HG03159 (cell line): ENCODE measurements around the gene ALDH1L1.

Experiments
- ATAC-seq: cut with Tn5 transposase; IDR thresholded peaks from one replicate; pipeline ENCODE4 v1.9.1; 2021; ENCODE audit warnings: mild to moderate bottlenecking, moderate library complexity; ENCODE audit not compliant: unreplicated experiment

The ALDH1L1 gene

DNA sequence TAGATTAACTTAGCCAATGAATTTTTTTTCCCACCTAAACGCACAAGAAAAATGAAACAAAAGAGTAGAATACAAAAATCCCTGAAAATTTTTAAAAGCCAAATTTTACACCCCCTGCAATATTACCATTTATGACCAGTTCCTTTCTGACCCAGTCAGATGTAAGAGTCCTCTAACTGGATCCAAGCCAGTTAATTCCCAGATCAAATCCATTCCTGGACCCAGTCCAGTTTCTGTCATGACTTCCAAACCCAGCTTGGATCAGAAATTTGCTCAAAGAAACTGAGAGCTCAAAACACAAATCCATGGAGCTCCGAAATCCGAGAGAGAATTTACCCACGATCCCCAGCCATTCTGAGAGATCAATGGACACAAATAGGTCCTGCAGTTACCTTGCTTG lies 17.0 kb upstream of the ALDH1L1 start:
- ATAC-seq = no peak

DNA sequence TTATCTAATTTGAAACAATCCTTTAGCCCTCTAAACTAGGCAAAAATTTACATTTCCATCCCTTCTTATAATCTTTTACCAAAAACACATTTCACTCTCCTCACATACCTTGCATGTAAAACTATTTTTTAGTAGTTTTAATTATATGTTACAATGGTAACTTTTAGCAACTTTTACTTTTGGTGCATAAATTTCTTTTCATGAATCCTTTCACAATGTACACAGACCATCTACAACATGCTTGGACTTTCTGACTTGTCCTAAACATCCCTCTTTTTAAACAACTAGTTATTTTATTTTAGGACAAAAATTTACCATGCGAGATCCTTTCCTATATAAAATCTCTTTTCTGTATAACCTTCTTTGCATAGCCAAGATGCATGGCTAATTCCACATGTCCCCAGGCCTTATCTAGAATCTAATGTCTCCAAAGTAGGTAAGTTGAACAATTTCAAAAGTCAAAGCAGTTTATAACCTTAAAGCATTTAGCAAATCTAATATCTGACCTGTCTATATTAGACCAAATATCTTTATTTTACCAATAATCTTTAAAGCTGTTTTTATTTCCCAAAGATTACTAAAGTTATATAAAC lies 14.4 kb upstream of the ALDH1L1 start:
- no peak for ATAC-seq

- no peak for ATAC-seq
These were observed 10.9 kb upstream of the ALDH1L1 start for GRCh38 chr3:126191246-126191645.

DNA sequence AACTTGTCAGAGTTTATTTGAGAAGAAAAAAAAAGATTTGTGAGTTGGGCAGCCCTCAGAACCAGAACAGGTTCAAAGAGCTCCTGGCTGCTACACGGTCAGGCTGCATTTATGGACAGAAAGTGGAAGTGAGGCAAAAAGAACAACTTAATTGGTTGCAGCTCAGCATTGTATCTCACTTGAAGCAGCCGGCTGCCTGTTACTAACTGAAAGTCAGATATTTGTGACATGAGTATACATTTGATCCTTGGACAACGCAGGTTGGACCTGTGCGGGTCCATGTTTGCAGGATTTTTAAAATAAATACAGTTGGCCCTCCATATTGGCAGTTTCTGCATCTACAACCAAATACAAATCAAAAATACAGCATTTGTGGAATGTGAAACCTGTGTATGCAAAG lies 7.5 kb upstream of the ALDH1L1 start:
- no peak for ATAC-seq

DNA sequence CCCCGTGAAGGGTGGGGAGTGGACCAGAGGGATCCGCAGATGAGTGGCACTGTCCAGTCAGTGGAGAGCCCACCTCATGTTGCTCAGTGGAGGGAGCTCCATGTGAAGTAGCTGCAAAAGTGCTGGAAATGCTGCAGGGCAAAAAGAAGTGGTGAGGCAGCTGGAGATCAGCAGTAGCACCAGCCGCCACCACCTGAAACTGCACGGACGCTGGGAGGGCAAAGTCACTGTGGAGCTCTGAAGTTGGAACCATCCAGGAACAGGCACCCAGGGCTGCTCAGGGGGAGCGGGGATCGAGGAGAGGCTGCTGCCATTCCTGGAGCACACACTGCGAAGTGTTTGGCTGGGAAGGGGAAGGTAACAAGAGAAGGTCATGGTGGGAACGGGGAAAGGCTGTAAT lies 6.4 kb upstream of the ALDH1L1 start:
- no peak for ATAC-seq

DNA sequence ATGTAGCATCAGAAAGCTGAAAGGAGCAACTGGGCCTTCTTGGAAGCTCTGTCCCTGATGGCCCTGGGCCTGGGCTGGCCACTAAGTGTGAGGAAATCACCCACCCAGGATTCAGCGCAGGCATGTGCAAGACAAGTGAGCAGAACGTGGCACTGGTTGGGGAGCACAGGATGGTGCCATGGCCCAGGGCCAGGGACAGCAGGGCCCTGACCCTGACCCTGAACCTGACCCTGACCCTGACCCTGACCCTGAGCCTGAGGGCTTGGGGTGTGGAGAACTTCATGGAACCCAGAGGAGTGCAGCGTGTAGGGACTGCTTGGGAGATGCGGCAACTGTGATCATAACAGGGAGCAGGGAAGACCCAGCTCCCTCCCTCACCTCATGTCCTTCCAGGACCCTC lies 5.9 kb upstream of the ALDH1L1 start:
- no peak for ATAC-seq

- ATAC-seq = no peak
These were observed 4.1 kb upstream of the ALDH1L1 start for GRCh38 chr3:126184465-126185000.

DNA sequence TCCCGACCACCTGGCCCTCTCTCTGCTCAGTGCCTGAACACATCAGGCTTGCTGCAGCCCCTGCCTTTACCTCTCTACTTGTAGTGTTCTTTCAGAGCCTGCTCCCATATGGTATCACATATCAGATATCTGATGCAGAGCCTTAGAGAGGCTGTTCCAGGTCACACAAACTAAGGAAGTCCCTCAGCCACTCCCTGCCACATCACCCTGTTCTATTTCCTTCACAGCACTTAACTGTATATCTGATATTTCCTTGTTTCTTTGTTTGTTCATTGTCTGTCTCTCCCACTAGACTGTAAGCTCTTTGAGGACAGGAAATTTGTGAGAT lies 976 bp upstream of the ALDH1L1 start:
- ATAC-seq = no peak

GRCh38 chr3:126179825-126180476 lies 435 bp downstream of the ALDH1L1 start:
- no peak for ATAC-seq

- ATAC-seq = no peak
These were observed 10.2 kb downstream of the ALDH1L1 start for GRCh38 chr3:126170073-126170777.

DNA sequence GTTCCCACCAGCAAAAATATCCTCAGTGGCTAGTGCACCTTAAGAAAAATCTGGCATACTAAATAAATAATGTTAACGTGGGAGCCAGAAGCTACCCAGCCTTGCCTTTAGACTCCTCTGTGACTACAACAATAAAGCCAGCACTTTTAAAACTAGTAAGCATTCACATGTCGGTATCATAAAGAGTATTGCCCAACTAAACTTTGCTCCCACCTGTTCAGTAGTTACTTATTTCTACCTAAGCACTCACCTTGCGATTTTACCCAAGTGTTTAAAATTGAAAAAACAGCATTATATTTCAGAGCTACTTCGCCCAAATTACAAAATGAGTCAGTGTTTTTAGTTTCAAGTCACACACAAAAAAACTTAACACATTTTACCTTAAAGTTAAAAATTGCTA lies 12.8 kb downstream of the ALDH1L1 start:
- no peak for ATAC-seq

DNA sequence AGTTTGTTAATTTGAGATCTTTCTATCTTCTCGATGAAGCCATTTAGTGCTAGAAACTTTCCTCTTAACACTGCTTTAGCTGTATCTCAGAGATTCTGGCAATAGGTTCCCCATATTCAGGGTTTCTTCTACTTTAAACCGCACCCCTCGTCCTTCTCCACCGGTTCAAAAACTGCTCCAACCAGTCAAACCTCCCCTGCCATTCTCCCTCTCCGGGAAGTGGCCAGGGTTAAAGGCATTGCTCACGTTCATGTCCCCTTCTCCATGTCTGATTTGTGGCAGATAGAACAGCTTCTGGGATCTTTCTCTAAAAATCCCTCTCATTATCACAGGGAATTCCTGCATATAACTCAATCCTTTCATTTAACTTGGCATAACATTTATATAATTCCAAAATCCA lies 14.4 kb downstream of the ALDH1L1 start:
- no peak for ATAC-seq

GRCh38 chr3:126161309-126161708 lies 19.1 kb downstream of the ALDH1L1 start:
- ATAC-seq = no peak

DNA sequence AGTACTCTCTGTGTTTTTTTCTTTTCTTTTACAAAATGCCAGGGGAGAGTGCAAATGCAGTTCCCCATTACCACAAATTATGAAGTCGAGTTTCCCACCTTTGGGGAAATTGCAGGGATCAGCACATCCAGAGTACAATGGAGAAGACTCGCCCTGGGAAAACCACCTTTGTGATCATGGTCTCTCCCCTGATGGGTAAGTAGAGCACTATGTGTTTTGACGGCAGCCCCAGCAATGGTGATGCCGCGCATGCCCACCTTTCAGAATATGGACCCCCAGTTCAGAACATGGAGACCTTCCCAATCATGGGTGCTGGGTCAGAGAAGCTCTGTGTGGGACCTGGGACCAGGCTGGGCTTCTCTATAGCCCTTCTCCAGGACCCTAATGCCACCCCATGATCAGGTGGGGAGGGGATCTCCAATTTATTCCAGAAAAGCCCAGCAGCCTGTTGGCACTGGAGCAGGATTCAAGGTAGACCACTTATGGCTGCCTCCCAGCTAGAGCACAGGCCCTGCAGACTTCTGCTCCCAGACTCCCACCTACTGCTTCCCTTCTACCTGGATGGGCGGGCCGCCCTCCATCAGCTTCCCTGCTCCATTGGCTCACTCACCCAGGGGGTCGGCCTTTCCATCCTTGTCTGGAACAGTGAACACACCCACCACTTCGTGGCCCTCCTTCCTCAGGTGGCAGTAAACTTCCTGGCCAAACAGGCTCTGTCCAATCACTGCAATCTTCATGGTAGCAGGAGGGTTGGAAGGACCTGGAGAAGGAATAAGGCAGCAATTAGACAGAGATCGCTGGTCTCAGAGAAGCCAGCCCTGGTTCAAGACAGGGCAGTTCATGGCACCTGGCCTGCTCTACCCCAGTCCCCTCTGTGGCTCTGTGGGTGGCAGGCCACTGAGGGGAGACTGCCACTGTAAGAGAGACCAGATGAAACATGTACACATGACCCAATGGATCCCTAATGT lies 19.9 kb downstream of the ALDH1L1 start:
- ATAC-seq = no peak

DNA sequence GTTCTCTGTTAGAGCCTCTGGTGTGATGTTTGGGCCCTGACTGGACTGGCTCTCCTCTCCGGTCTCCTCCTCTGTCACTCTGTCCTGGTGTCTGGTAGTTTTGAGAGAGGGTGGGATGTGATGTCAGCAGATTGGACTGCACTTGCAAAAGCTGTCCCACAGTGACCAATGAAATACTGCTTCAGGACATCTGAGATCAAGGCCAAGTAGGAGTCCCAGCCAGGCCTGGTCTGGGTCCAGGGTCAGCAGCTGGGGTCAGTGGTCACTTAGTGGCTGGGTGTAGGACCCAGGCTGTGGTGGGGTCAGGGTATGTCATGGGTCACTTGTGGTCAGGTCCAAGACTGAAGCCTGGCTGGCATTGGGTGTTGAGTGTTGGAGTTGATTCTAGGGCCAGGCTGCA lies 20.9 kb downstream of the ALDH1L1 start:
- ATAC-seq = no peak

- no peak for ATAC-seq
These were observed 21.4 kb downstream of the ALDH1L1 start for GRCh38 chr3:126158912-126159454.

DNA sequence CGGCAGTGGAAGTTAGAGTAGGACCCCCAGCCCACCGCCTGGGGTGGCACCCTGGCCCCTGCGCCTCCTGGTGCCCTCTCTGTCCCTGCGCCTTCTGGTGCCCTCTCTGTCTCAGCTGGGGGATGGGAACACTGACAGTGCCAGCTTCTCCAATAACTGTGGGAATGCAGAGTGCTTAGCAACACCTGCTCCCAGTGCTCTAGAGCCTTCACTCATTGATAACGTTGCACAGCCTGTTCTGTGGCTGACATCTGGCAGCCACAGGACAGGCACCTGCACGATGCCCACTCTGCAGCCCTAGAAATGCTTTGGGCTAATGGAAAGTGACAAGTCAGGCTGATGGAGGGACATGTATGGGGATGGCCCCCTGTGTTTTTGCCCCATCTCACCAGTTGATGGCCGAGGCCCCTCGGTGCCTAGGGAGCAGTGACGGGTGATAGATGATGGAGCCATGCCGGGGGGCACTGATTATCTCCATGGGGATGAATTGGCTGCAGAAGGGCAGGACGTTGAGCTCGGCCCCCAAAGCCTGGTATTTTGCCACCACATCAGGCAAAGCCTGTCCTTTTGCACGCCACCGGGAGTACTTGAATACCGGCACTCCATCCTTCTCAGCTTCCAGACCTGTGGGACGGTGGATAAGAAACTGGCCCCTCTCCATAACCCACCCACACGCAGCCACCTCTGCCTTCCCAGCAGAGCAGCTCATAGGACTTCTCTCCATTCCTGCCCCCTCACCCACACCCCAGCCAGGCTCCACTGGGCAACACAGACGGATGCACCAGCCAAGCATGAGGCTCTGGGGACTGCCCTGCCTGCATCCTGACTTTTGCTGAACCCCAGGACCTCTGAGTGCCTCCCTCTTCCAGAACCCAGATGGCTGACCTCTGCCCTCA lies 22.1 kb downstream of the ALDH1L1 start:
- ATAC-seq = no peak

DNA sequence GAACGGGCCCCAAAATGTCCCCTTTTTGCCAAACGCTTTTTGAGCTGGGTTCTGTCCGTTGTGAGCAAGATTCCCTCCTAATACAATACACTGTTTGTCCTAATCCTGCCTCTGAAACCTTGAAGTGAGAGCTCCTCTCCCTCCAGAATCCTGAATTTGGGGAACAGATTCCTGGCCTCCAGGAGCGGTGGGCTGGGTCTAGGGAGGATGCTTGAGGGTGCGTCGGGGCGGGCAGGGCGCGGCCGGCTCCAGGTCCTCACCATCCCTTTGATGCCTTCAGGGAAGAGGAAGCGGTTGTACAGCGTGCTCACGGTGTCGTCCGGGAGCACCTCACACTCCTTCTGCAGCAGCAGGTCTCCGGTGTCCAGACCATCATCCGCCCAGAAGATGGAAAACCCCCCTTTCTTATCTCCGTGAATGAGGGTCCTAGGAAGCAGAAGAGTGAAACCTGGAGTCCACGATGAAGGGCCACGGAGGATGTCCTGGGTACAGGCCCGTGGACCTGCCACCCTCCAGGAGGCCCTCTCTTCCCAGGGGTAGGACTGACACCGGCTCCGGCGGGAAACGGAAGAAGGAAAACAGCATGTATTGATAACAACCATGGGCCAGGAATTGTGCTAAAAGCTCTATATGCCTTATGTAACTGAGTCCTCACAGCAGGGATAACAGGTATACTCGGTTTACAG lies 23.2 kb downstream of the ALDH1L1 start:
- no peak for ATAC-seq

- no peak for ATAC-seq
These were observed 23.9 kb downstream of the ALDH1L1 start for GRCh38 chr3:126156468-126156867.
